GM18870 (cell line): ENCODE data around the gene FAM216B.

ENCODE experiments used
- ATAC-seq: cut with Tn5 transposase; IDR thresholded peaks from one replicate; pipeline ENCODE4 v1.9.1; 2021; ENCODE audit warnings: moderate library complexity; ENCODE audit not compliant: unreplicated experiment

Gene FAM216B

DNA sequence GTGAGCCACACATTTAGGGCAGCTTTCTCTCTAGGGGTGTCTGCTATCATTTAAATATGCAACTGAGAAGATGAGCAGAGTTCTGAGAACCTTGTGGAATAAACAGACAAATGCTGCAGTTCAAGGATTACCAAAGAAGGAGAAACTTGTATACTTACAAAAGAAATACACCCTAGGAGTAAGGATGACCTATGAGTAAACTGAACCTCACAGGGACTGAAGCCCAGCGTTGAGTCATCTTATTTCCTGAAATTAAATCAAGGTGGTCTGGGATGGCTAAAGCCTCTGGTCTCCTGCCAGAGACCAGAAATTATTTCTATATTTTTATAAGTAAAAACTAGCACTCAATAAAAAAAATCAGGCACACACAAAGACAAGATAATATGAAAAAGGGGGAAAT lies 40.1 kb downstream of the FAM216B start:
- ATAC-seq: no peak

GRCh38 chr13:42832341-42833096 lies 51.1 kb downstream of the FAM216B start:
- no peak for ATAC-seq

GRCh38 chr13:42834946-42835345 lies 53.6 kb downstream of the FAM216B start:
- no peak for ATAC-seq

GRCh38 chr13:42836930-42837690 lies 55.7 kb downstream of the FAM216B start:
- no peak for ATAC-seq
